MG63 (cell line): ENCODE data around the gene NOS1. TPM values are rescaled to one million over a fixed set of nuclear protein-coding genes. Genes with fewer than 3 reads are reported as not detected.

Experiments
- DNase-seq: peaks from one replicate; pipeline ENCODE4 v3.0.0-alpha.2; 2020
- H3K27me3 ChIP-seq: fragments of 250-450 bp; sonication (Bioruptor Pico); 2 replicates; pipeline ENCODE4 v1.5.1; 2020; ENCODE audit warnings: mild to moderate bottlenecking, moderate library complexity
- H3K36me3 ChIP-seq: fragments of 250-450 bp; sonication (Bioruptor Pico); 2 replicates; pipeline ENCODE4 v1.5.1; 2020; ENCODE audit warnings: mild to moderate bottlenecking, moderate library complexity
- H3K4me3 ChIP-seq: fragments of 250-450 bp; sonication (Bioruptor Pico); 2 replicates; pipeline ENCODE4 v1.5.1; 2020; ENCODE audit warnings: mild to moderate bottlenecking, moderate library complexity
- H3K9me3 ChIP-seq: fragments of 250-450 bp; sonication (Bioruptor Pico); 2 replicates; pipeline ENCODE4 v1.5.1; 2020; ENCODE audit warnings: mild to moderate bottlenecking, moderate library complexity
- total RNA-seq: library from RNA; depleted of rRNA; stranded (reverse); fragments of >200 nt; shearing (Covaris generic); gene quantifications from 2 replicates; pipeline ENCODE4 v1.2.3, GENCODE V29; 2014; ENCODE audit warnings: low replicate concordance; rRNA removed

The NOS1 gene
- total RNA-seq, 1 experiment from 2014 or later = not detected

DNA sequence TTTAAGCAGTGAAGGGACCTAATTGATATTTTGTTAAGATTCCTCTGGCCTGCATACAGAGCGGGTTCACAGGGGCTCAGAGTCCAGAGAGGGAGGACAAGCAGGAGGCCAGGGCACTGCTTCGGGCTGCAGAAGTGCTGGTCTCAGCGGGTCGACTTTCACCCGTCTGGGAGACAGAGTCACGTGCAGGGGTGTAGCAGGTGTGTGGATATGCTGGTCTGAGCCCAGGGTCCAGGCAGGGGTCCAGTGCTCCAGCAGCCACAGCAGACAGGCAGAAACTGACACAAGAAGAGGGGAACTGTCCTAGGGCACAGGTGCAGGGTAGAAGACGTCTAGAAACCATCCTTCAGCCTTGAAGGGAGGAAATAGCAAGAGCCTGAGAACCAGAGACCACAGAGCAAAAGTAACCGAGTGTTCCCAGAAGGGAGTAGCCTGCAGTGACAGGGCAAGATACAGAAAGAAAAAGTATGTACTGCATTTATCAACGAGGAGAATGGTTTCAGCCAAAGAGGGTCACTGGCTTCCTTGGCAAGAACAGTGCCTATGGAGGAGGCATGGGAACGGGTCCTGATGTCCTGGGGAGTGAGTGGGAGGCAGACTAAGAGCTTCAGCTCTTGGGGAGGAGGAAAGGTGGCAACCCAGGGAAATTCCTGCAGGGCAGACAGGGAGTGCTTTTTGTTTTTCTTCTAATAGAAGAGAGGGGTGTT is 199.8 kb downstream of the NOS1 start:
- Histone ChIP-seq H3K4me3 (no peak overlapping the region), H3K27me3 (no peaks in the 10 kb centered on the region), H3K36me3 (peaks cover 4% of the 10 kb centered on the region; the same call in 1 of the 2 replicates), H3K9me3 (no peaks in the 10 kb centered on the region)
- no peak for DNase-seq

DNA sequence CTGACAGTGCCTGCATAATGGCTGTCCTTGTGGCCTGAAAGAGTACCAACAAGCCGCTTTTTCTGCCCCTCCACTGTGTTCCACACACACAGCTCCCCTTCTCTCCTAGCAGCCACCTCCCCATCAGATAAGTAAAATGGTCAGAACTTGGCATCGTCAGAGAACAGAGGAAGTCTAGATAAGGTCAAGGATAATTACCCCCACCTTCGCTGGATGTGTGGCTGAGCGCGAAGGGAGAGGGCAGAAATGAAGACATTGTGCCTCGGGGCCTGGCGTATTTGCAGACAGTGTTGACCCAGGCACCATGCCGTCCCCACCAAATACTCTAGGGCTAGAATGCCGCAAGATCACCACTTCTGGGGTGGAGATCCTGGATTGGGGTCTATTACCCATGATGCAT is 201.8 kb downstream of the NOS1 start:
- DNase-seq = no peak
- H3K27me3 ChIP-seq = no peaks in the 10 kb centered on the region
- H3K36me3 ChIP-seq = peaks cover 9% of the 10 kb centered on the region
- H3K4me3 ChIP-seq = no peak overlapping the region
- H3K9me3 ChIP-seq = no peaks in the 10 kb centered on the region

DNA sequence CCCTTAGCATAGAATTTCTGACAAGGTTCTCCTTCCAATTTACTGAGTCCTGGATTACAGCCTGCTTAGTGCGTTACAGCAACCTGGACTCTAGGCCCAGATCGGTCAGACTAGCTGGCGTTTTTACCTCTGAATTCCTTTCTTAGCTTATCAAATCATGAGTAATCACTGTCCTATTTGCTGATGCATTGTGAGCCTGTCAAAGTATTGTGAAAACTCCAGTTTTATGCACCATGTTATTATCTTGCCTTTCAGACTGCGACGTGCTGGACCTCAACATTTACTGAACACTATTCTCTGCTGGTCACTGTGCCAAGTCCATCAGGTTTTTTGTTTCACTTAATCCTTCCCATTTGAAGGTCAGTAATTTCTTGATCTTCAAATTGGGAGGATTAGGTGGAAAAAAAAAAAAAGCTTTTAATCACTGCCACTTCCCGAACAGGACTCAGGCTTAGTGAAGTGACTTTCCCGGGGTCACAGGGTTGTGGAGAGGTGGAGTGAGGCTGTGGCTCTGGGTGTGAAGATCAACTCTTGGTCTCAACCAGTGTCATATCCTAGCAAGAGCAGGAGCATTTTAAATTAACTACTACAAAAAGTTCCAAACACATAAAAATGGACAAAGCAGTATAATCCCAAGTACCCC is 202.4 kb downstream of the NOS1 start:
- no peak overlapping the region for H3K4me3 ChIP-seq
- no peak for DNase-seq
- H3K27me3 ChIP-seq = no peaks in the 10 kb centered on the region
- peaks cover 9% of the 10 kb centered on the region for H3K36me3 ChIP-seq
- no peaks in the 10 kb centered on the region for H3K9me3 ChIP-seq

Other genes starting within 250 kb of the NOS1 start
- gene FBXO21, start 171.2 kb downstream of the NOS1 start, total RNA-seq = 10.4 and 12.0 TPM in 2 replicates